GM18498 (cell line): ENCODE results near the gene NDUFC1.
"Not testable (repeated sequence)": the region's sequence is repeated elsewhere in the genome, so short reads cannot be mapped to it uniquely, and the experiment has no call there.

Experiments used
- ATAC-seq: cut with Tn5 transposase; IDR thresholded peaks from one replicate; pipeline ENCODE4 v1.9.1; 2021; ENCODE audit warnings: mild to moderate bottlenecking, moderate library complexity; ENCODE audit not compliant: unreplicated experiment

NDUFC1 gene

DNA sequence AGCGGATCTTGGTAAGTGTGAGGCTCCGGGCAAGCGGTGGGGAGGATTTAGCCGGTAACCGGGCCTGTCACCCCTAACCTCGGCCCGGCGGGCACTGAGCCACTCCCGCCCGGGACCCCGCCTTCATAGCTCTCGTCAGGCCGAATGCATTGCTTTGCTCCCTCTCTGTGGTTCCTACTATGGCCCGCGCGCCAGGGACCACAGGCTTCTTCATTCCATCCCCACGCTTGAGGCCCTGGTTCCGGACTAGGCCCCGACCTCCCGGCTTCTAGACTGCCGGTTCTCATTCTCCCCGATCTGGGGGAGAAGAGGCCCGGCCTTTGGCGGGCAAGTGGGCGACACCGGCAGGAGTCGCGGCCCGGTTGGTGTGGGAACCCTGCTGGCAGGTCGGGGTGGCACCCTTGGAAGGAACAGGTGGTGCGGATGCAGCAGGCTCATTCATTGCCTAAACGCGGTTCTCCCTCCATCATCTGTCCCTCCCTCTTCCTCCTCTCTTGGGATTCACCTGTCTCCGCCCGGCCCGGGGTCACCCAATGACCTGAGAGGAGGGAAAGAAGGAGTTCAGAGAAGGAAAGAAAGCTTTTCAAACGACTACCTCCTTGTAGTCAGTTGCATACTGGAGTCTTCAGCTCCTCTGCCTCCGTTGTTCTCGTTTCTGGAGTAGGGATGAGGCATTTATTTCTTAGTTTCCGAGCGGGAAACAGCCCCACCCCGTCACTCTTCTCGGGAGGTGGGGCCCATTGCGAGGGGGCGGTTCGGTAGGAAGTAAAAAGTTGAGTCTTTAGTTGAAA lies at the start of gene NDUFC1:
TSS of gene NDUFC1 (minus strand) at position 657 of the 791 bp plus-strand sequence. CDS start 6,679 bp downstream, outside the sequence.
- peak; percentile 46 for ATAC-seq

DNA sequence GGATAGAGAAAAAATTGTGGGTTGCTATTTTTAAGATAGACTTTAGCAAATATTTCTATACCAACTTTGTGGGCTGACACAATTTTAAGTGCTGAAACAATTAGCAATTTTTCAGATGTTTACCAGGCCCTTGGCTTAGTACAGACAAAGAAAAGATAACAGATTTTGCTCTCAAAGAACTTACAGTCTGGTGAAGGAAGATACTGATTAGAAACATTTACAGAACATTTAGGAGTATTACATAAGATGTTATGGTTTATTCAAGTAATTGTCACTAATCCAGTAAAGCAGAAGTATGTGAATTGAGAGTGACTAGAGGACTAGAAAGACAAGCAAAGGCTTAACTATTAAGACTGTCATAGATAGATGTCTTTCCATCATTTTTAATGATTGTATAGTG lies 35.3 kb upstream of the NDUFC1 start:
- ATAC-seq: no peak

DNA sequence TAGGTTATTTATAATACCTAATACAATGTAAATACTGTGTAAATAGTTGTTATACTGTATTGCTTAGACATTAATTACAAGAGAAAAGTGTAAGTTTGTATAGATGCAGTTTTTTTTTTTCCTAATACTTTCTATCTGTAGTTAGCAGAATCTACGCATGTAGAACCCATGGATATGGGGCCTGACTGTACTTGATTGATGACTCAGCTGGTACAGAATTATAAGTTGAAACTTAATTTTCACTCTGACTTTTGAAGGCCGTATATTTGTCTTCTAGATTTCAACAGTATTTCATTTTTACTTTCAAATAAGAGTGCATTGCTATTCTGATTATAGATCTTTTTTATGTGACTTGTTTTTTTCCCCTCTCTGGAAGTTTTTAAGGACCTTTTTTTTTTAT lies 30.8 kb upstream of the NDUFC1 start:
- no peak for ATAC-seq

GRCh38 chr4:139331185-139331584 lies 28.9 kb upstream of the NDUFC1 start:
- ATAC-seq: no peak

DNA sequence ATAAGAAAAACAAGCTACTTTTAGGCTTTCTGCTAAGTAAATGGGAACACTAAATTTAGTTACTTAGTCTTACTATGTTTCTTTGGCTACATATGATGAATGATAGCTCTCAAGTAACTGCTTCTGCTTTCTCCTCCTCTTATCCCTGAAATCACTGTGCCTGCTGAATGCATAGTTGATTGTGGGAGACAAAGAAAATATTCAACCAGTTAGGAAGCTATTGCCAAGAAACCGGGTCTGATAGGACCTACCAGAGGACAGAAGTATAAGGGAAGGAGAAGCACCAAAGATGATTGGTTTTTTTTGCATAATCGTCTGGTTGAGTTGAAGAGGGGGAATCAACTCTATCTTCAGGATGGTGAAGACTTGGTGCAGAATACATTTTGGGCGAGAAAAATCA lies 28.0 kb upstream of the NDUFC1 start:
- no peak for ATAC-seq

- ATAC-seq: no peak
Measured at GRCh38 chr4:139329665-139330200, 27.5 kb upstream of the NDUFC1 start.

DNA sequence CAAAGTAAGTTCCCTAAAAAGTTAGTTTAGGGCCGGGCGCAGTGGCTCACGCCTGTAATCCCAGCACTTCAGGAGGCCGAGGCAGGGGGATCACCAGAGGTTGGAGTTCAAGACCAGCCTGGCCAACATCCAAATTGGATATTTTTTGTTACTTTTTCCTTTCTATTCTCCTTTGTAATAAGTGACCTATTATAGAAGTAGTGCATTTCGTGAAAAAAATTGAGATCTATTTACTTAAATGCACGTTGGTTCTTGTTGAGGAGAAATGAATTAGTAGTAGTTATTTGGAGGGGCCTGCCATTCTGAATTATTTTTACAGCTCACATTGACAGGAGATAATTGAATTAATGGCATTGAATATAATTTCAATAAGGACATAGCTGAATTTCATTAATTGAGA lies 22.3 kb upstream of the NDUFC1 start:
- ATAC-seq: no peak

DNA sequence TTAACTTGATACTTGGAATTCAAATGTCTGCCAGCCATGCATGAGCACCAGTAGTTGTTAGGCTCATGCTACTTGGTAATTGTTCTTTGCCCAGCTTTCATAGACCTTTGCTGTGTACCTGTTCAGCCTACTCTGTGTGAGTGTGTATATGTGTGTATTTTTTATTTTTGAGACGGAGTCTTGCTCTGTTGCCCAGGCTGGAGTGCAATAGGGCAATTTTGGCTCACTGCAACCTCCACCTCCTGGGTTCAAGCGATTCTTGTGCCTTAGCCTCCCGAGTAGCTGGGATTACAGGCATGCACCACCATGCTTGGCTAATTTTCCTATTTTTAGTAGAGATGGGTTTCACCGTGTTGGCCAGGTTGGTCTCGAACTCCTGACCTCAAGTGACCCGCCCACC lies 20.3 kb upstream of the NDUFC1 start:
- not testable (repeated sequence) for ATAC-seq

- ATAC-seq: not testable (repeated sequence)
Measured at GRCh38 chr4:139322070-139322469, 19.8 kb upstream of the NDUFC1 start.

DNA sequence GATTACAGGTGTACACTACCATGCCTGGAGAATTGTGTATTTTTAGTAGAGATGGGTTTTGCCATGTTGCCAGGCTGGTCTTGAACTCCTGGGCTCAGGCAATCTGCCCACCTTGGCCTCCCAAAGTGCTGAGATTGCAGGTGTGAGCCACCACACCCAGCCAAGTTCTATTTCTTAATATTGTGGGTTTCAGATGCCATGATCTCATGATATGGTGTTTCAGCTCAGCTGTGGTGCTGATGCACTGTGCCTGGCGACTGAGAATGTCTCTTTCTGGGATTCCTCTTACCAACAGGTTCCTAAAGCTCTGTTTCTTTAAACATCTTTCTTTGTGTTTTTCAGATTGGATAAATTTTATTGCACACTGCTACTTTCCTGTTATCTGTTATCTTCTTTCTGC lies 17.3 kb upstream of the NDUFC1 start:
- no peak for ATAC-seq

DNA sequence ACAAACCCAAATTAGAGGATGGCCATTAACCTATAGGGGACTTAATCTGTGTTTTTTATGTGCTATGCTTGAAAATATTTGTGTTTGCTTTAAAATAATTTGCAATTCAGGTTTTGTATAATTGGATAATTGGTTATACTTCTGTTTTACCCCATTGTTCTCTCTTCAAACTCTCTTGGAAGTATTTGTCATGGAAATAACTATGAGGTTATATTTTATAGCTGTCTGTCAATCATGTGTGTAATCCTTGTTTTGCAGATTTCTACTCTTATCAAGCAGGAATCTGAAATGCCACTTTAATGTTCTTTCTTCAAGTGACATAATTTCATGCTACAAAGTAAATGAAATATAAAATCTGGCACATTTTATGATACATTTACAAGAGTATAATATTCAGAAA lies 15.4 kb upstream of the NDUFC1 start:
- no peak for ATAC-seq

DNA sequence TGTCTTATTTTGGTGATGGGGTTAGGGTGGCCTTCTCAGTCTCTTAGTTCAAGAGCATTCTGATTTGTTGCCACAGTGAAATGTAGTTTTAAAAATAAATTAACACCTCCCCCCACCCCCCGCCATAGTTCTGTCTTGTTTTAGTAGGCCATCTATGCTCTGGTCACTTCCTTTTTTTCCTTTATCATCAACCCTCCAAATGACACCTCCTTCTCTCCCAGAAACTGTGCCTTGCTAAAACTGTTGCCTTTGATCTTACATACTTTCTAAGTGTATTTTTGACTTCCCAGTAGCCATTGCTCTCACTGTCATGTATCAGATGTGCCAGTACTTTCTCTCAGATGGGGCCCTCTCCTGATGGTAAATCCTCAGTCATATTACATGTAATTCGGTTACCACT lies 14.5 kb upstream of the NDUFC1 start:
- no peak for ATAC-seq

- peak; percentile 68 for ATAC-seq
Measured at GRCh38 chr4:139315221-139315675, 13.0 kb upstream of the NDUFC1 start.

DNA sequence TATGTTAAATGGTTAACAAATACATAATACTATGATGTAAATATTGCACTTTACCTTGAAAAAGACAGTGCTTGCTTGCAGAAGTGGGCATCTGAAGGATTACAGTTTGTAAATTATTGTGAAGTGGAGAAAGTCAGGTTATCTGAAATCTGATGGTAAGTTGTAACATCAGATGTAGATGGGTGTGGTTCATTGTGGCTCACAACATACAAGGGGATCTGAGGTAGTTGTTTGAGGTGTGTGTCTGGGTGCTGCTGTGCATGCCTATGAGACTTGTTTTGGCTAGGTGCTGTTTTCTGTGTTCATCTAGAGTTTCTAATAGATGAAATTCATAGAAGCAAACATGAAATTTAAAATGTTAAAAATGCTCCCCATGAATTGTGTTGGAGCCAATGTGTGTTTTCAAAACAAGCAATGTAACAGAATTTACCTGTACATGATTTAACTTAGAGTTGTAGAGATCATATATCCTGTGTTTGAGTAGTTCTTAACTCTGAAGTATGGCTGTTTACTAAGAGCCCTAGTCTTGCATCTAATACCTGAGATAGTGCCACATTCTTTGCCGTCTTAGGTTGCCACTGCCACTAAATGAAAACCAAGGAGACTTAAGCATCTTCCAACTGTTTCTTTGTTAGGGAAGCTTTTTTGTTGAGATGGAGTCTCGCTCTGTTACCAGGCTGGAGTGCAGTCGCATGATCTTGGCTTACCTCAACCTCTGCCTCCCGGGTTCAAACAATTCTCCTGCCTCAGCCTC lies 11.9 kb upstream of the NDUFC1 start:
- ATAC-seq: no peak

DNA sequence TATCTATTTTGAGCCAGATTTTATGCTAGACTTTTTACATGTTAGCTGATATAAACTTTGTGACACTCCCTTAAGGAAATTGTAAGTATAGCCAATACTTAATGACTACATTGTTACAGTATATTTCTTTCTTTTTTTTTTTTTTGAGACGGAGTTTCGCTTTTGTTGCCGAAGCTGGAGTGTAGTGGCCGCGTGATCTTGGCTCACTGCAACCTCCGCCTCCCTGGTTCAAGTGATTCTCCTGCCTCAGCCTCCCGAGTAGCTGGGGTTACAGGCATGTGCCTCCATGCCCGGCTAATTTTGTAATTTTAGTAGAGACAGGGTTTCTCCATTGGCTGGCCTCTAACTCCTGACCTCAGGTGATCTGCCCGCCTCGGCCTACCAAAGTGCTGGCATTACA lies 11.1 kb upstream of the NDUFC1 start:
- ATAC-seq: not testable (repeated sequence)

DNA sequence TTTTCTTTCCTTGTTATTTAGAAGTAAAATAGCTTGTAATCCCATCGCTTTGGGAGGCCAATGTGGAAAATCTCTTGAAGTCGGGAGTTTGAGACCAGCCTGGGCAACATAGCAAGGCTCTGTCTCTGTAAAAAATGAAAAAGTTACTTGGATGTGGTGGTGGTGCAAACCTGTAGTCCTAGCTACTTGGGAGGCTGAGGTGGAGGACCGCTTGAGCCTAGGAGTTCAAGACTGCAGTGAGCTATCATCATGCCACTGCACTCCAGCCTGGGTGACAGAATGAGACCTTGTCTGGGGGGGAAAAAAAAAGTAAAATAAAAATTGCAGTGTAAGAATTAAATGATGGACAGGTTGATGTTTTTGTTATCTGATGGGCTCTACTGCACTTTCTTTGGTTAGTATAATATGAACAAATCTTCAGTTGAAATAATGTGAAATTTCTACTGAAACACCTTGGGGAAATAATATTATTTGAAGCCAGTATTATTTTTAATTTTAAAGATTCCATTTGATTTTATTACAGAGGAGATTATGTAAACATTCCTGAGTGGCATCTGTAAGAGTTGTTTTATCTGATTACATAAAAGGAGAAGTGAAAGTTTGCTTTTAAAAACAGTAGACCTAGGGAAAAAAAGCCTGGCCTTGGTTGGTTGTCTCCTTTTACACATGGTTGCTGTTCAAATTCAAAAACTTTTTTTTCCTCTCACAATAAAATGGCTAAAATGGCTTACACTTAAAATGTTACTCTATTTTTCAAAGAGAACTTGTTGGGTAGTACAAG lies 10.5 kb upstream of the NDUFC1 start:
- no peak for ATAC-seq

GRCh38 chr4:139311909-139312308 lies 9.6 kb upstream of the NDUFC1 start:
- ATAC-seq: no peak

DNA sequence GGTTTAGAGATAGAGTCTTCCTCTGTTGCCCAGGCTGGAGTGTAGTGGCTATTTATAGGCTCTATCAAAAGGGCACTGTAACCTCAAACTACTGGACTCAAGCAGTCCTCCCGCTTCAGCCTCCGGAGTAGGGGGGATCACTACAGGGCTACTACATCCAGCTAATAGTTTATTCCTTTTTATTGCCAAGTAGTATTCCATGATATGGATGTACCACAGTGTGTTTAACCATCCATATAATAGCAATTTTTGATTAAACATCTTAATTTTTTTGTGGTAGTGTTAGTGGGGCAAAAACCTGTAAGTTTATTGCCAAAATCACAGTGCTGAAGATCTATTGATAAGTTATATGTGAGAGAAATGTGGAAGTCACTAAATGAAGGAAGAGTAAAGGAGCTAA lies 2.6 kb upstream of the NDUFC1 start:
- ATAC-seq: no peak

GRCh38 chr4:139301113-139301820 lies 1.0 kb downstream of the NDUFC1 start, which contains the start of gene NAA15:
Gene NAA15 (plus strand): TSS chr4:139301505. CDS start chr4:139301778, 273 bp downstream.
- peak; percentile 87 for ATAC-seq

DNA sequence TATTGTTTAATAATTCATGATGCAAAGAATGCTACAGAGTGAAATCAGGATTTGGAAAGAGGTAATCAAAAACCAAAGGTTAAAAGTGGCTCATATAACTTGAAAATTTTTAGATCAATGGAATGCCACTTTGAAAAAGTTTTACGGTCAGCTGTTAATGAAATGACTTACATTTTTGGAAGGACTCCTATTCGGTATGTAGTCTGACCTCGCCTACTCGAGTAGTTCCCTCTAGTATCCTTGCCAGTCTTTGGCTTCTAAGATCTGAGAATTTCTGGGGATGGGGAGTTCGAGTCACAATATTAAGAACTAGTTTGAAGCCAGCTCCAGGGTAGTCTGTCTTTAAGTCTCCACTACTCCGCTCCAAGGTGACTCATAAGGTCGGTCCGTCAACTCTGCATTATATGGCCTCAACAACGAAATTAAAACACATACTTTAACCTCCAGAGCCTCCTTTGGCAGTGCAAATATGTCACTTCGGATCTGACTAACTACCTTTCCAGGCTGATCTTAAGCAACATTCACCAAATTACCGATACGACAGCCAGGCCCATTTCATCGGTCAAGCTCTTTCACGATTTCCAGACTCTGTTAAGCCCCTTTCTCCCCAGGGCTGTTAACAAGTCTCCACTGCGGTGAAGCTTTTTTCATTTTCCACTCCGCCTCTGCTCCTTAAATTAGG lies 1.7 kb downstream of the NDUFC1 start:
- ATAC-seq: peak; percentile 9
